ENCODE data around the gene RPS6KA2. TPM values are rescaled to one million over a fixed set of nuclear protein-coding genes. Genes with fewer than 3 reads are reported as not detected.

The RPS6KA2 gene
- total RNA-seq, 1 donor from 2014 or later = 12.3 TPM

DNA sequence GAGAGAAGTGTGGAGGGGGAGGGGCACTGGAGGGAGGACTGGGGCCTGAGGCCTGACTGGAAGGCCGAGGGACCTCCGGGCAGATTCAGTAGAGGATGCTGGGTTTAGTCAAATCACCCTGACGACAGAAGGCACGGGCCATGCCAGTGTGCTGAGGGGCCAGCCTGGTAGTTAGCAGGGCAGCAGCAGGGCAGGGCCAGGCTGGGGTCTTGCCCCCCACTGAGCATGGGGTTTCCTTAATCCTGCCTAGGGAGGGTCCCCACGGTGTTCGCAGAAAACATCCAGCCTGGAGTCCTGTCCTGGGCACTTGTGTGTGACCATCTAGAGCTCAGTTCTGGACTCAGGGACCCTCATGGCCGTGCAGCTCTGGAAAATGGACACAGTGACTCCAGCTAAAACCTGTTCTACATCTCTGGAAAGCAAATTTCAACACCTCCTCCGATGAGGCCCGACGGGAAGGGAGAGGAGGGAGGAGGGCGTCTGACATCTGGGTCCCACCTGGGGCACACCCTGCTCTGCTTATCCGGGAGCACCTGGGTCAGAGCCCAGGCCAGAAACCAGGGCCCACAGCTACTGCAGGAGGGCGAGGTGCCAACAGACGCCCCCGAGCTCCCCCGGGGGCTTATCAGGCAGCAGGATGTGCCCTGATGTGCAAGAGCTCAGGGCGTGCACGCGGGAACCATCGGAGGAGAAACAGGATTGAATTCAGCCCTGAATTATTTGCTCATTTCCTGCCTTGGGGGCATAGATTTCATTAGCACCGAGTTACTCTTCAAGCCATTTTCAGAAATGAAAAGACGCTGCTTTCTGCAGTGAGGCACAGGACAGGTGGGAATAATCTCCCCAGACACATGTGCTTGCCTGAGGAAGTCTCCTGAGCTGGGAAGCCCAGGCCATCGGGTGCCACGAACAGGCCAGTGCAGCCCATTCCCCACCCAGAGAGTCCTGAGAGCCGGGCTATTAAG is 166.3 kb downstream of the RPS6KA2 start:
- no peak for TF ChIP-seq CTCF (IDR thresholded peaks at IDR 0.05; ENCODE audit: unreplicated experiment)
- H3K4me1 Mint-ChIP-seq = peaks cover 14% of the 10 kb centered on the region
- H3K27me3 Mint-ChIP-seq (ENCODE audit: low read depth) = no peaks in the 10 kb centered on the region
- peaks cover 13% of the 10 kb centered on the region for H3K36me3 Mint-ChIP-seq
- no peak for DNase-seq (ENCODE audit: low spot score in 2 of 2, unreplicated experiment in 2 of 2)
- H3K4me3 Mint-ChIP-seq = no peak overlapping the region
- no peak overlapping the region for H3K27ac Mint-ChIP-seq
- peaks cover 6% of the 10 kb centered on the region for H3K9me3 Mint-ChIP-seq

DNA sequence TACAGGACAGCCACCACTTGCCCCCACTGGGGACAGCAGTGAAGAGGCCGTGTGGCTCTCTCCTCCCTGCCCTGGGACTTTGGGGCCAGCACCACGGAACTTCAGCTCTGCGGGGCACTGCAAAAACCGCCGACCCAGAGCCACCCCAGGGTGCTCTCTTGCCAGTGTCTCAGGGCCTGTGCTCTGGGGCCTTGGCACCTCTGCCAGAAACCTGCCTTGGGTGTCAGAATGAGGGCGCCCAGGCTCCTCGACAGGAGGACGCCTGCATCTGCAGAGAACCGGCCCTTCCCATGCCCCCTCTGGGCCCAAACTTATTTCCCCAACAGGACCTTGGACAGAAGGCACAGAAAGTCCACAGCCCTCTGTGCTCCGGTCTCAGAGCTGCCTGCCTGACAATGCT is 167.1 kb downstream of the RPS6KA2 start:
- peaks cover 9% of the 10 kb centered on the region for H3K4me1 Mint-ChIP-seq
- H3K36me3 Mint-ChIP-seq = peaks cover 13% of the 10 kb centered on the region
- H3K27me3 Mint-ChIP-seq (ENCODE audit: low read depth) = no peaks in the 10 kb centered on the region
- no peak overlapping the region for H3K27ac Mint-ChIP-seq
- TF ChIP-seq CTCF (IDR thresholded peaks at IDR 0.05; ENCODE audit: unreplicated experiment) = no peak
- no peak overlapping the region for H3K4me3 Mint-ChIP-seq
- peaks cover 6% of the 10 kb centered on the region for H3K9me3 Mint-ChIP-seq
- DNase-seq (ENCODE audit: low spot score in 2 of 2, unreplicated experiment in 2 of 2) = no peak

DNA sequence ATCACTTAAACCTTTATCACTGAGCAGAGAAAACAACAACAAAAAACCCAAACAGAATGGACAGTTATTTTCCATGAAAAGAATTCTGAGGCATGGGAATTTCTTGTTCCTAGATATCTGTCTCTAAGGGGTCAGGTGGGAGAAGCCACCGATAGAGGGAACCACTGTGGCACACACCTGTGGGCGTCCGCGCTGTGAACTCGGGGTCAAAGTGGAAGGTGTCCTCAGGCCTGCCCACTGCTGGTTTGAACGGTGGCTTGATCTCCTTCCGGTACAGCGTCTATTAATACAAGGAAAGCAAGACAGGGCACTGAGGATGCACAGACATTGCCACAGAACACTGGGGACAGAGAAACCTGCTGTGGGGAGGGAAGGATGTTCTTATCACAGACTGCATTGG is 167.8 kb downstream of the RPS6KA2 start:
- Mint-ChIP-seq H3K27me3 (ENCODE audit: low read depth) (no peaks in the 10 kb centered on the region), H3K27ac (no peak overlapping the region), H3K4me3 (no peak overlapping the region), H3K9me3 (peaks cover 6% of the 10 kb centered on the region), H3K4me1 (peaks cover 9% of the 10 kb centered on the region), H3K36me3 (peaks cover 13% of the 10 kb centered on the region)
- no peak for DNase-seq (ENCODE audit: low spot score in 2 of 2, unreplicated experiment in 2 of 2)
- no peak for TF ChIP-seq CTCF (IDR thresholded peaks at IDR 0.05; ENCODE audit: unreplicated experiment)

DNA sequence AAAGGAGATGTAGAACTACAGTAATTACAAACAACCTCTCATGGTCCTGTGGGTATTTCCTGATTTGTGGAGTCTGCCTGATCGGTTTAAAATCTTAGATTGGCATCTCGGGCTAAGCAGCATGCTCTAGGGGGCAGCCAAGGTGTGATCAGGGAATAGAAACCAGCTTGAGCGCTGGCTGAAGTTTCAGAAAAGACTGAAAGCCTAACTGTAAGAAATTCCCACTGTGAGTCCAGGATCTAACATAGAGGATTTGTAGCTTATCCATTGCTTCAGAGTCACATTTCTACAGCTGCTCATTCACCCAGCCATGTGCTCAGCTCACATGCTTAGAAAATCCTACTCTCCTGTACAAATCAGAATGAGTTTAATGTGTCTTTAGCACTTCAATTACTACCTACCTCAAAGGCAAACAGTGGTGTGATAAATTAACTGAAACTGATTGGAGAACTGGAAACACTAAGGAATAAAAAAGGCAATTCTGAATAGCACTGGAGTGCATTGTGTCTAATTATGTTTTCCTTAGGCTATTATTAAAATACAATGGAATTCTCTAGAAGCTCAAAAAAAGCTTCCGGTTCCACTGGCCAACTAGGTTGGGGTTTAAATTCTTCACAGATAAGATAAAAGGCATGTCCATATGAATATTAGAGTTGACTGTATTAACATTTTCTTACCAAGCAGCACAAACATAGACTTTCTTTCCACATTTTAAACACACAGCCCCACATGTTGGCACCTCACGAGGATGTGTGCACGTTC is 170.5 kb downstream of the RPS6KA2 start:
- DNase-seq (ENCODE audit: low spot score in 2 of 2, unreplicated experiment in 2 of 2) = no peak
- peaks cover 9% of the 10 kb centered on the region for H3K4me1 Mint-ChIP-seq
- H3K27me3 Mint-ChIP-seq (ENCODE audit: low read depth) = no peaks in the 10 kb centered on the region
- H3K9me3 Mint-ChIP-seq = peaks cover 26% of the 10 kb centered on the region
- TF ChIP-seq CTCF (IDR thresholded peaks at IDR 0.05; ENCODE audit: unreplicated experiment) = no peak
- H3K27ac Mint-ChIP-seq = no peak overlapping the region
- H3K4me3 Mint-ChIP-seq = no peak overlapping the region
- peaks cover 30% of the 10 kb centered on the region for H3K36me3 Mint-ChIP-seq

DNA sequence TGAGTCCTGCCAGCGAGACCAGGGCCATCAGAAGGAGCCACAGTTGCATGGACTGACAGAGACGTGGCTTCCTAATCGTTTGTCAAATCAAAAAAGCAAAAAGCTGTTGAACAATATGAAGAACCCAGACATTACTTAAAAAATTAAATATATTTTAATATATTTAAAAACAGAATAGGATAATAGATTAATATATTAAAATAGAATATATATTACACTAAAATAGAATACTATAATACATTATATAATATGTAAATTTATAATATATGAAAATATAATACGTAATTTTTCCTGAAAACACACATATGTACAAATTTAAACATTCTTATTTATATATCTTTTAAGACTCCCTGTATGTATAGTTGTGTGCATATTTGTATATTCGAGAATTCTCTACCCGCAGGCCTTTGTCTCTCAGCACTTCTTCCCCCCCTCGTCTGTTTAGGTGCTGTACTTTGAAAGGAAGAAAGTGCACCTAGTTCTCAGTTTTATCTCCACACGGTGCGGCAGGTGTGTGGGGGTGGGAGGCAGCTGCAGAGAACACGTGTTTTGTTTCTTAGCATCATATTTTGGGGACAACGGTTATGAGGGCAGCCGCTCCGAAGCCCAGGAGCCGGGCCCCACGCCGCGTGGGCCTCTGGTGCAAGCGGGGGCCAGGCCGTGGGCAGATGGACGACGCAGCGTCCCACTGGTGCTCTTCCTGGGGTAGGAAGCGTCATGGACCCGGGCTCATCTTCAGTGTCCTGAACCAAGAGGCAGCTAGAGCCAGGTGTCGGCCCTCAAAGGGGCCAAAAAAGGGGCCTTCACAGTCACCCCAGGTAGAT is 172.1 kb downstream of the RPS6KA2 start:
- Mint-ChIP-seq H3K27me3 (ENCODE audit: low read depth) (no peaks in the 10 kb centered on the region), H3K27ac (no peak overlapping the region), H3K4me1 (no peaks in the 10 kb centered on the region), H3K4me3 (no peak overlapping the region), H3K9me3 (peaks cover 29% of the 10 kb centered on the region), H3K36me3 (peaks cover 35% of the 10 kb centered on the region)
- no peak for TF ChIP-seq CTCF (IDR thresholded peaks at IDR 0.05; ENCODE audit: unreplicated experiment)
- no peak for DNase-seq (ENCODE audit: low spot score in 2 of 2, unreplicated experiment in 2 of 2)

Measured in mesothelial cell of epicardium (in vitro differentiated cells).